ENCODE results near the gene CD247. TPM values are rescaled to one million over a fixed set of nuclear protein-coding genes. Genes with fewer than 3 reads are reported as not detected.
A peak's percentile ranks its signal among the peaks of the same experiment; 100 is the strongest.

Gene CD247
- total and polyA plus RNA-seq, 2 of the 13 experiments (the other 11 are each of a cell fraction or from before 2014, with no cell fraction given), result 0.20 TPM; not detected in 1

DNA sequence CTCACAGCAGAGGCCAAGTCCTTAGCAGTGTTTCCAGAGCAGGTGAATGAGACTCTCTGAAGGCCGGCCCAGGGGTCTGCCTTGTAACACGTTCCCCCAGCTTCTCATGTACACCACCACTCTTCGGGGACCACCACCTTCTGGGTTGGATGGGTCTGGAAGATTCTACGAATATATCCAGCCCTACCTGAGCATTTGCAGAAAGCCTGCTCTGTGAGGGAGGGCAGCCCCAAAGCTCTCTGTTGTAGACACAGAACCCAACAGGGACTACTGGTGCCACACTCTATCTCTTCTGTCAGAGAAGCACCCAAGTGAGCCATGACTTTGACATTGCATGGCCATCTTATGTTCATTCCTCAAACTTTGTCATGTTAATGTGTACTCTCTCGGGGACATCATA, 61.8 kb downstream of the CD247 start (continued):
- TF ChIP-seq ZNF296 (CRISPR knock-in tag; conservative IDR thresholded peaks at IDR 0.05) (no peak), ZC3H13 (CRISPR knock-in tag; IDR thresholded peaks at IDR 0.05) (no peak), PAF1 (CRISPR knock-in tag; IDR thresholded peaks at IDR 0.05) (no peak)

DNA sequence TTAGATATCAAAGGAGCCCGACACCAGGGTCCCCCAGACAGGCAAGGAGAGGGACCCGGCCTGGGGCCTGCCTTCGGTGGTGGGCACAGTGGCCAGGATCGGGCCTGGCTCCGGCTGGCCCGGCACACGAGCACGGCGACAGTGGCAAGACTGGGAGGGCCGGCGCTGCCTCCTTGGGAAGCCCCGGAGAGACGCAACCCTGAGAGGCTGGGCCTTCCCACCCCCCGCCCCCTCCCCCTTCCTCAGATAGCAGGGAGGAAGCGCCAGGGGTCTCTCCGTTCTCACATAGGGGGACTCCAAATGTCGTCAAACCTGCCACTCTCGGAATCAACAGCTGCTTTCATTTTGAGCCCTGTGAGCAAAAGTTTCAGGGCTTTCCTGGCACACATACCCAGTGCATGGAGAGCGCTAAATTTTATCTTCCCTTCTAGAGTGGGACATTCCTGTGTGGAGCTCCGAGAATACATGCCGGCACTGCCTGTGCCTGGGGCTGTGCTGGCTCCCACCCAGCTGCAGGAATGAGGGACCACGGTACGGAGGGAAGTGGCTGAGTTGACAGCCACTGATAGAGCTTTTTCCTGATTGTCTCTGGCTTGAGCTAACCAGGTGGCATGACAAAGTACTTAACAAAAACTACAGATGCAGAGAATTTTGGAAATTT, 62.4 kb downstream of the CD247 start:
- Histone ChIP-seq H3K4me3 (replicated peaks in 1 of 3; ENCODE audit: insufficient read depth in 1 of 3, low read depth in 2 of 3, low read length in 3 of 3) (peak overlapping the region; percentile 66 to 79 (median 68)), H3K9ac (ENCODE audit: insufficient read depth, low read depth, low read length) (no peak overlapping the region), H3K27me3 (ENCODE audit: control insufficient read depth in 1 of 2, insufficient read depth in 2 of 2, low read length in 2 of 2) (peaks cover 7 to 53% of the 10 kb centered on the region in 2 experiments), H3K4me2 (ENCODE audit: low read depth, low read length) (peak overlapping the region; percentile 90), H3K27ac (ENCODE audit: extremely low read length, insufficient read depth, low read length) (no peak overlapping the region), H3K79me2 (ENCODE audit: insufficient read depth, low read length) (no peaks in the 10 kb centered on the region), H3K36me3 (replicated peaks in 1 of 2; ENCODE audit: control insufficient read depth in 1 of 2, insufficient read depth in 2 of 2, low read length in 2 of 2) (no peaks in the 10 kb centered on the region), H3K4me1 (ENCODE audit: insufficient read depth, low read length) (peaks cover 6% of the 10 kb centered on the region), H3K9me3 (ENCODE audit: low read length) (no peaks in the 10 kb centered on the region), H2AFZ (ENCODE audit: low read length) (no peak overlapping the region), H4K20me1 (ENCODE audit: insufficient read depth, low read length) (no peaks in the 10 kb centered on the region)
- in situ Hi-C loops (cut with HindIII; ENCODE audit: extremely low pct_ligation_motif_present, low pct_unique_long_range_greater_than_20kb) (no loop called here), intact Hi-C loops (cut with micrococcal nuclease; ENCODE audit: unreplicated experiment) (loop anchor here (5.0 kb wide), 1 partner anchor 389 kb away; no protein-coding TSS in a partner anchor)
- FAIRE-seq, result no peak
- CTCF ChIA-PET (ENCODE audit: low intra/inter-chr PET ratio, low total read pairs), result no interaction called here
- BruUV-seq (replicated peaks), result no TSS peak
- no peak for DNase-seq (ENCODE audit: low spot score)
- POLR2A ChIA-PET, result no interaction called here
- WGBS (ENCODE audit: low lambda C conversion rate), result 33% methylated on average over 7 of the region's 23 CpGs
- ATAC-seq, result peak; percentile 63
- TF ChIP-seq ZNF703 (CRISPR knock-in tag; IDR thresholded peaks at IDR 0.05; ENCODE audit: borderline replicate concordance), result no peak
- TF ChIP-seq ATM (IDR thresholded peaks at IDR 0.05; ENCODE audit: borderline replicate concordance), result no peak
- TF ChIP-seq NRL (CRISPR knock-in tag; IDR thresholded peaks at IDR 0.05; ENCODE audit: borderline replicate concordance), result no peak
- TF ChIP-seq TERF1 (CRISPR knock-in tag; IDR thresholded peaks at IDR 0.05), result no peak
- TF ChIP-seq, protein P1, sequence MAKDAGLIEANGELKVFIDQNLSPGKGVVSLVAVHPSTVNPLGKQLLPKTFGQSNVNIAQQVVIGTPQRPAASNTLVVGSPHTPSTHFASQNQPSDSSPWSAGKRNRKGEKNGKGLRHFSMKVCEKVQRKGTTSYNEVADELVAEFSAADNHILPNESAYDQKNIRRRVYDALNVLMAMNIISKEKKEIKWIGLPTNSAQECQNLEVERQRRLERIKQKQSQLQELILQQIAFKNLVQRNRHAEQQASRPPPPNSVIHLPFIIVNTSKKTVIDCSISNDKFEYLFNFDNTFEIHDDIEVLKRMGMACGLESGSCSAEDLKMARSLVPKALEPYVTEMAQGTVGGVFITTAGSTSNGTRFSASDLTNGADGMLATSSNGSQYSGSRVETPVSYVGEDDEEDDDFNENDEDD (CRISPR knock-in tag; IDR thresholded peaks at IDR 0.05; ENCODE audit: borderline replicate concordance), result no peak
- no peak for TF ChIP-seq ZNF296 (CRISPR knock-in tag; conservative IDR thresholded peaks at IDR 0.05)
- no peak for TF ChIP-seq GPN1 (CRISPR knock-in tag; IDR thresholded peaks at IDR 0.05; ENCODE audit: borderline replicate concordance)
- TF ChIP-seq DNMT1 (CRISPR knock-in tag; IDR thresholded peaks at IDR 0.05), result no peak
- TF ChIP-seq, protein P2, sequence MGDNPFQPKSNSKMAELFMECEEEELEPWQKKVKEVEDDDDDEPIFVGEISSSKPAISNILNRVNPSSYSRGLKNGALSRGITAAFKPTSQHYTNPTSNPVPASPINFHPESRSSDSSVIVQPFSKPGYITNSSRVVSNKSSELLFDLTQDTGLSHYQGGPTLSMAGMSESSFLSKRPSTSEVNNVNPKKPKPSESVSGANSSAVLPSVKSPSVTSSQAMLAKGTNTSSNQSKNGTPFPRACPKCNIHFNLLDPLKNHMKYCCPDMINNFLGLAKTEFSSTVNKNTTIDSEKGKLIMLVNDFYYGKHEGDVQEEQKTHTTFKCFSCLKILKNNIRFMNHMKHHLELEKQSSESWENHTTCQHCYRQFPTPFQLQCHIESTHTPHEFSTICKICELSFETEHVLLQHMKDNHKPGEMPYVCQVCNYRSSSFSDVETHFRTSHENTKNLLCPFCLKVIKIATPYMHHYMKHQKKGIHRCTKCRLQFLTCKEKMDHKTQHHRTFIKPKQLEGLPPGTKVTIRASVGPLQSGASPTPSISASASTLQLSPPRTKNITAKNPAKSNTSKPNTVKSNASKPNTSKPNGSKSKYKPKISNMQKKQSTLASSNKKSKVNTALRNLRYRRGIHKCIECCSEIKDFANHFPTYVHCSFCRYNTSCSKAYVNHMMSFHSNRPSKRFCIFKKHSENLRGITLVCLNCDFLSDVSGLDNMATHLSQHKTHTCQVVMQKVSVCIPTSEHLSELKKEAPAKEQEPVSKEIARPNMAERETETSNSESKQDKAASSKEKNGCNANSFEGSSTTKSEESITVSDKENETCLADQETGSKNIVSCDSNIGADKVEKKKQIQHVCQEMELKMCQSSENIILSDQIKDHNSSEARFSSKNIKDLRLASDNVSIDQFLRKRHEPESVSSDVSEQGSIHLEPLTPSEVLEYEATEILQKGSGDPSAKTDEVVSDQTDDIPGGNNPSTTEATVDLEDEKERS (CRISPR knock-in tag; IDR thresholded peaks at IDR 0.05), result no peak
- no peak for TF ChIP-seq ZSCAN22 (CRISPR knock-in tag; IDR thresholded peaks at IDR 0.05)
- TF ChIP-seq ZNF652 (CRISPR knock-in tag; IDR thresholded peaks at IDR 0.05; ENCODE audit: borderline replicate concordance, low read depth), result no peak
- no peak for TF ChIP-seq NR2C2 (CRISPR knock-in tag; IDR thresholded peaks at IDR 0.05; ENCODE audit: borderline replicate concordance)
- no peak for TF ChIP-seq HNRNPL (IDR thresholded peaks at IDR 0.05; ENCODE audit: low read depth, low read length)
